Hepatocyte (in vitro differentiated cells): Measurements from ENCODE around the gene PDE7B. TPM values are rescaled to one million over a fixed set of nuclear protein-coding genes. Genes with fewer than 3 reads are reported as not detected.

Experiments
- DNase-seq: peaks from one replicate; pipeline ENCODE4 v3.0.0-alpha.2; 2016; ENCODE audit warnings: low spot score
- H2AFZ ChIP-seq: fragments of 200-600 bp; sonication (generic); 2 replicates; pipeline ENCODE4 v1.6.0; 2016; ENCODE audit warnings: antibody characterized with exemption, mild to moderate bottlenecking
- H3K27ac ChIP-seq: fragments of 200-600 bp; sonication (generic); 2 replicates; pipeline ENCODE4 v1.5.1; 2016; ENCODE audit warnings: mild to moderate bottlenecking
- H3K27me3 ChIP-seq: fragments of 200-600 bp; sonication (generic); 2 replicates; pipeline ENCODE4 v1.6.1; 2016
- H3K36me3 ChIP-seq: fragments of 200-600 bp; sonication (generic); replicated peaks from 2 replicates; pipeline ENCODE4 v1.5.1; 2016; ENCODE audit warnings: low read depth; ENCODE audit not compliant: insufficient read depth
- H3K4me1 ChIP-seq: fragments of 200-600 bp; sonication (generic); 2 replicates; pipeline ENCODE4 v1.5.1; 2016; ENCODE audit warnings: mild to moderate bottlenecking, moderate library complexity; ENCODE audit not compliant: insufficient read depth
- H3K4me2 ChIP-seq: fragments of 200-600 bp; sonication (generic); 2 replicates; pipeline ENCODE4 v1.6.0; 2016
- H3K4me3 ChIP-seq: fragments of 200-600 bp; sonication (generic); 2 replicates; pipeline ENCODE4 v1.5.1; 2016; ENCODE audit warnings: mild to moderate bottlenecking
- H3K79me2 ChIP-seq: fragments of 200-600 bp; sonication (generic); 2 replicates; pipeline ENCODE4 v1.6.0; 2017; ENCODE audit warnings: mild to moderate bottlenecking
- H3K9me2 ChIP-seq: fragments of 200-600 bp; sonication (generic); replicated peaks from 2 replicates; pipeline ENCODE4 v1.6.0; 2017; ENCODE audit warnings: mild to moderate bottlenecking; ENCODE audit not compliant: insufficient read depth
- H3K9me3 ChIP-seq: fragments of 200-600 bp; sonication (generic); 2 replicates; pipeline ENCODE4 v1.5.1; 2016; ENCODE audit warnings: low read depth, mild to moderate bottlenecking
- H4K20me1 ChIP-seq: fragments of 200-600 bp; sonication (generic); 2 replicates; pipeline ENCODE4 v1.6.0; 2016; ENCODE audit warnings: mild to moderate bottlenecking; ENCODE audit not compliant: insufficient read depth, poor library complexity, severe bottlenecking
- CTCF ChIP-seq: fragments of 200-600 bp; sonication (generic); IDR thresholded peaks from 2 replicates; pipeline ENCODE4 v1.5.1; 2016; ENCODE audit warnings: antibody characterized with exemption, mild to moderate bottlenecking; ENCODE audit not compliant: poor library complexity
- EZH2 ChIP-seq: fragments of 200-600 bp; sonication (generic); IDR thresholded peaks from 2 replicates; pipeline ENCODE4 v1.6.1; 2016; ENCODE audit warnings: antibody characterized with exemption, mild to moderate bottlenecking, borderline replicate concordance
- EZH2phosphoT487 ChIP-seq: fragments of 200-600 bp; sonication (generic); IDR thresholded peaks from one replicate; pipeline ENCODE4 v1.6.1; 2018; ENCODE audit warnings: antibody characterized with exemption, mild to moderate bottlenecking, low read depth, moderate library complexity; ENCODE audit not compliant: unreplicated experiment, severe bottlenecking
- WGBS: methylation state at CpG from one replicate; pipeline ENCODE4 v1.1.6; 2016; ENCODE audit warnings: low lambda C conversion rate; ENCODE audit errors: missing lambda C conversion rate; 5-methylcytosine and 5-hydroxymethylcytosine counted together
- polyA plus RNA-seq: library from polyadenylated mRNA; unstranded; fragments of >200 nt; fragmentation: Nextera tagmentation; extraction: Ambion mirVana; gene quantifications from 2 replicates; pipeline ENCODE4 v1.2.1, GENCODE V29; 2016
- total RNA-seq: library from RNA; depleted of rRNA; stranded (reverse); fragments of >200 nt; gene quantifications from 2 replicates; pipeline ENCODE4 v1.2.3, GENCODE V29; 2014

Gene PDE7B
- total and polyA plus RNA-seq, 2 experiments from 2014 or later = 3.4 to 7.2 TPM

- no peaks in the 10 kb centered on the region for H4K20me1 ChIP-seq
Observed at GRCh38 chr6:136060052-136060451, 208.6 kb downstream of the PDE7B start.

GRCh38 chr6:136060759-136061158, 209.3 kb downstream of the PDE7B start:
- H3K9me3 ChIP-seq = no peaks in the 10 kb centered on the region
- H3K4me1 ChIP-seq = no peaks in the 10 kb centered on the region
- no peak overlapping the region for H3K4me2 ChIP-seq
- no peaks in the 10 kb centered on the region for H3K79me2 ChIP-seq
- TF ChIP-seq EZH2 (no peak), CTCF (no peak), EZH2phosphoT487 (no peak)
- no peaks in the 10 kb centered on the region for H3K36me3 ChIP-seq
- no peak overlapping the region for H3K27ac ChIP-seq
- DNase-seq = no peak
- no peaks in the 10 kb centered on the region for H3K27me3 ChIP-seq
- no peaks in the 10 kb centered on the region for H3K9me2 ChIP-seq
- no peak overlapping the region for H2AFZ ChIP-seq
- no peak overlapping the region for H3K4me3 ChIP-seq
- no peaks in the 10 kb centered on the region for H4K20me1 ChIP-seq

More at GRCh38 chr6:136060052-136060451, 208.6 kb downstream of the PDE7B start:
- Histone ChIP-seq H3K27ac (no peak overlapping the region), H3K27me3 (no peaks in the 10 kb centered on the region), H2AFZ (no peak overlapping the region), H3K79me2 (no peaks in the 10 kb centered on the region), H3K4me2 (no peak overlapping the region), H3K4me3 (no peak overlapping the region), H3K4me1 (no peaks in the 10 kb centered on the region), H3K9me2 (no peaks in the 10 kb centered on the region), H3K9me3 (no peaks in the 10 kb centered on the region), H3K36me3 (no peaks in the 10 kb centered on the region)
- TF ChIP-seq EZH2phosphoT487 (no peak), CTCF (no peak), EZH2 (no peak)
- DNase-seq = no peak

DNA sequence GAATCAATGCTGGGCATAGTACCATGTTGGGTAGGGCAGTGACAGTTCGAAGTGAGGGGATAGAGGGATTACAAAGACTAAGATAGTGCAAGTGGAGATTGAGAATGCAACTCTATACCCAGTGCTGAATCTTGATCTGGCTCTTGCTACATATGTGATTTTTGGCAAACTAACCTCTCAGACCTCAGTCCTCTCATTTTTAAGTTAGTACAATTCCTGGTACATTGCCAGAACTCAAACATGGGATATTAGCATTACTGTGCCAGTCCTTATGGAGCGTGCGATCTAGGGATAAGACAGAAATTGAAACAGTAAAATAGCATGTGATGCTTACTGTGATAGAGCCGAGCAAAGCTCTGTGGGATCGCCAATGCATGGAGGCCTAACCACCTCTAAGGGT, 210.2 kb downstream of the PDE7B start:
- no peak for DNase-seq
- Histone ChIP-seq H3K79me2 (no peaks in the 10 kb centered on the region), H3K27ac (no peak overlapping the region), H3K9me2 (no peaks in the 10 kb centered on the region), H3K36me3 (no peaks in the 10 kb centered on the region), H2AFZ (no peak overlapping the region), H3K4me1 (no peaks in the 10 kb centered on the region), H3K9me3 (no peaks in the 10 kb centered on the region), H3K4me3 (no peak overlapping the region), H4K20me1 (no peaks in the 10 kb centered on the region), H3K27me3 (no peaks in the 10 kb centered on the region), H3K4me2 (no peak overlapping the region)
- no peak for TF ChIP-seq CTCF
- TF ChIP-seq EZH2 = no peak
- no peak for TF ChIP-seq EZH2phosphoT487
- 96% methylated on average over 5 of the region's 5 CpGs for WGBS

DNA sequence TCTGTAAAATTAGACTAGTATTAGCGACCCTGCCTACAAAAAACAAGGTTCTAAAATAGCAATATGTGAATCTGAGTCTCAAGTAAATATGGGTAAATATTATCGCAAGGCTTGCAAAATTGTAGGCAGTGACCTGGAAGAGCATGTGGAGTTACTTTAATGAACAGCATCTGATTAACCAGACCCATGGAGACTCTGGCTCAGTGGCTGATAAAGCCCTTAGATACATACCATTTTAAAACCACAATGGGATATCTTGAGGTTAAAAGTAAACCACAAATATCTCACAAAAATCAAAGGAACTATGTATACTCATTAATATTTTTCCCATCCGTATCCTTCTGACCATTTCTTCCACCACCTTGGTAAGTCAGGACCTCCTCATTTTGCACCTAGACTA, 211.6 kb downstream of the PDE7B start:
- no peaks in the 10 kb centered on the region for H3K4me1 ChIP-seq
- H3K36me3 ChIP-seq = no peaks in the 10 kb centered on the region
- DNase-seq = no peak
- no peak overlapping the region for H3K27ac ChIP-seq
- no peak overlapping the region for H3K4me3 ChIP-seq
- no peaks in the 10 kb centered on the region for H3K9me2 ChIP-seq
- H3K9me3 ChIP-seq = no peaks in the 10 kb centered on the region
- no peaks in the 10 kb centered on the region for H3K79me2 ChIP-seq
- H3K4me2 ChIP-seq = no peak overlapping the region
- H3K27me3 ChIP-seq = no peaks in the 10 kb centered on the region
- WGBS = 87% methylated on average over 3 of the region's 3 CpGs
- no peaks in the 10 kb centered on the region for H4K20me1 ChIP-seq
- no peak for TF ChIP-seq CTCF
- no peak for TF ChIP-seq EZH2phosphoT487
- no peak for TF ChIP-seq EZH2
- no peak overlapping the region for H2AFZ ChIP-seq
